GM21381 (cell line): ENCODE results near the gene SLC9A9.

Experiments
- ATAC-seq: cut with Tn5 transposase; IDR thresholded peaks from one replicate; pipeline ENCODE4 v1.9.1; 2021; ENCODE audit warnings: mild to moderate bottlenecking, moderate library complexity; ENCODE audit not compliant: unreplicated experiment

Gene SLC9A9

DNA sequence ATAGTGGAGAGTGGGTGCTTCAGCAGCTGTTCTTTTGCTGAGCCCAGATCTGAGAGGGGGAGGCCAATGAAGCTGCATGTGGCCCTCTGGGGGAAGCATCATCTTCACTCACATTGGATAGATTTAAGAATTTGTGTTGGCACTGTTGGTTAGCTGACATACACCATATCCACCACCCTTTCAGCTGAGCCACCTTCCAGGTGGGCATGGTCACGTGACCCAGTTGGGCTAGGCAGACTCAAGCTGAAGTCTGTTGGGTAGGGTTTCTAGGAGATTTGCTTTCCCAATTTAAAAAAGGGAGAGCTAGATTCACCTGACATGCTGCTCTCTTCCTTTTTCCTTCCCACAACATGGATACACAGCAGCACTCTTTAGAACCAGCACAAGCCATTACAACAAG, 417.7 kb downstream of the SLC9A9 start:
- ATAC-seq = no peak

DNA sequence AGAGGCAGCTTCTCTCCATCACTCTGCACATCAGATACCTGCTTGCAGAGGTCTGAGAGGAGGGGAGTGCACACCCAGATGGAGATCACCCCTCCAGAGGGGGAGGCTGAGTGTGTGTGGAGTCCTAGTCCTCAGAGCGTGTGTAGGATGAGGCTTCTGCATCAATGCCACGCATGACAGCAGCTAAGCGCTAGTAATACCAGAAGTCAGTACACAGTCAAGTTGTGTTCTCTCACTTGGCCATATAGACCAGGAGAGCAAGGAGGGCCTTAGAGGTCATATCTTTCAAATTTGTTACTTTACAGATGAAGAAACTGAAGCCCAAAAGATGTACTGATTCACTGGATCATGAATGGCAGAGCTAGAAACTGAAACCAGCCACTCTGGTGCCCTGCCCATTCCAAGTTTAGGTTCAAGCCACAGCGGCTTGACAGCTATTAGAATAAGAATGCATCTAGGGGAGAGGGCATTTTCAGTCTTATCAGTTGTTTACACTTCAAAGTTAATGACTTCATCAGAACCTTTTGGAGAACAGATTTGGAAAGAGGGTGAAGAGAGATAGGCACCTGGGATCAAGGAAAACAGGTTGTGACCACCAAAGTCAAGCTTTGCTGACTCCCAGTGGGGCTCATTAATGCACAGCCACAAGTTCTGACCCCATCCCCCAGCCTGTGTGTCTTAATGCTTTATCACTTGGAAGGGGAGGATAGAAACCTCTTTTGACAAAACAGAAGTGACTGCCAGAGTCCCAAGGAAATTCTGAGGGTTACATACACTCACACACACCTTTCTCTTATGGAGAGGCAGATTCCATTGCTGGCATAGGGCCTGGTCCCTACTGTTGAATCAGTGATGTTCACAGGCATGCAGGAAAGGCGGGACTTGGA, 418.4 kb downstream of the SLC9A9 start:
- ATAC-seq = no peak

DNA sequence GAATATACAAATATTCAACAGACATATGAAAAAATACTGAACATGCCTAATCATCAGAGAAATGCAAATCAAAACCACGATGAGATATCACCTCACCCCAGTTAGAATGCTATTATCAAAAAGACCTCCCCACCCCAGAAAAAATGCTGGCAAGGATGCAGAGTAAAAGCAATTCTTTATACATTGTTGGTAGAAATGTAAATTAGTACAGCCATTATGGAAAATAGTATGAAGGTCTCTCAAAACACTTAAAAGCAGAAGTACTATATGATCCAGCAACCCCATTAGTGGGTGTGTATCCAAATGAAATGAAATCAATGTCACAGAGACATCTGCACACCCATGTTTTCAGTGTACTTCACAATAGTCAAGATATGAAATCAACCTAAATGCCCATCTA, 420.0 kb downstream of the SLC9A9 start:
- no peak for ATAC-seq

DNA sequence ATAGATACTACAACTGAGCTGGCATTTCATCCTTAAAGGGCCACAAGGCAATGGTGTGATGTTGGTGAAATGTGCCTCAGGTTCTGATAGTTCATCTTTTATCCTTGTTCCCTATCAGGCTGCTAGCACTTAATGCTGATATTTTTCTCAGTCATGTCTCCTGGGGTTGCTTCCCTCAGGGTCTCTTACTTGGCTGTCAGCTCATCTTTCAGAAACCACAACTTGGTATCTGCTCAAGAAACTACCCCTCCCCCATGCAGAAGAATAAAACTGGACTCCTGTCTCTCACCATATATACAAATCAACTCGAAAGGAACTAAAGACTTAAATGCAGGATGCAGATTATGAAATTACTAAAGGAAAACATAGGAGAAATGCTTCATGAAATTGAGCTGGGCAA, 420.6 kb downstream of the SLC9A9 start:
- ATAC-seq = no peak

DNA sequence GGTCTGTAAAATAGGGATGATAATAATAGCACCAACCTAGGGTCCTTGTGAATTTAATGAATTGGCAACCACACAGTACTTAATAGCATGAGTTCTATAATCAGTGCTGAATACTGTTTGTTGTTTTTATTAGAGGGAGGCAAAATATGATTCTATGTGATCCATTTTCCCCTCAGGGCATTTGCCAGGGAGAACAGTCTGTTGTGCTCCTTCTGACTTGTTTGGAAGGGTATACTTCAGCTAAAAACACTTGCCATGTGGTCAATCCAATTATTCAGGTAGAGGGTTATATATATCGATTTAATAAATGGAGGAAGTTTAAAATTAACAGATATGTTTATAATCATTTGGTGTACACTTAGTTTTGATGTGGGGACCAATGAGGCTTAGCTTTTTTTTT, 423.4 kb downstream of the SLC9A9 start:
- ATAC-seq = no peak

DNA sequence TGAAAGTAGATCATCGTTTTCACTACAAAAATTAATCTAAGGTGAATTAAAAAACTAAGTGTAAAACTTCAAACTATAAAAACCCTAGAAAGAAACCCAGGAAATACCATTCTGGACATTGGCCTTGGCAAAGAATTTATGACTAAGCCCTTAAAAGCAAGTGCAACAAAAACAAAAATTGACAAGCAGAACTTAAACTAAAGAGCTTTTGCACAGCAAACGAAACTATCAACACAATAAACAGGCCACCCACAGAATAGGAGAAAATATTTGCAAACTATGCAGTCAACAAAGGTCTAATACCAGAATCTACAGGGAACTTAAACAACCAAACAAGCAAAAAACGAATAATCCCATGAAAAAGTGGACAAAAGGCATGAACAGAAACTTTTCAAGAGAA, 426.7 kb downstream of the SLC9A9 start:
- no peak for ATAC-seq

DNA sequence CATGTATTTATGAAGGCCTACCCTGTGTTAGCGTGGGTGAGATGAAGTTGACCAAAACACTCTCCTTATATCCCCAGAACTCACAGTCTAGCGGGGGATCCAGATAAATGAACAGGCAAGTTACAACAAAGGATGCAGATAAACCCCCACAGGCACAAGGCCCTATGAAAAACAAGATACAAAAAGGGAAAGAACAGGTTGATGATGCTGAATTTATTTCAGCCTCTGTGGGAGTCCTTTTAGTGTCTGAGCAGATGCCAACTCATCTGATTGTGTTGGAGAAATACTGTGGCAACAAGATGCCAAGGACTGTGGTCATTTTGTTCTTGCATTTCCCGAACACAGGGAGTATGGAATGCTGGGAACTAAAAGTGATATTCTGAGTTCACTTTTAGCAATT, 428.7 kb downstream of the SLC9A9 start:
- ATAC-seq = no peak

DNA sequence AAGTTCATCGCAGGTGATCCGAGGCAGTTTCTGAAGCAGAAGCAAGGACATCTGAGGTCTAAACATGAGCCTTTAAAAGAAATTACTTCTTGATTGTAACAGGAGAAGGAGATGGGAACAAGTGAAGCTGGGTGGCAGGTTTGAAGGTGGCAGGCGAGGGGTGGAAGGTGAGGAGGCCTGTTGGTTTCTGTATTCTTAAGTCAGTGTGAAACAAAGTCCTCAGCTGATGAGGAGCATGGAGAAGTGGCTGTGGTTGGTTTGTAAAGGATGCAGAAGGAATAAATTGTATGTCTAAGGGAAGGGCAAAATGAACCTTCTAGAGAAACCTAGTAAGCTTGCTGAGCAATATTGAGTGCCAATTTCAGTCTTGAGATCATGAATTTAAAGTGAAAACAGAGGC, 429.9 kb downstream of the SLC9A9 start:
- ATAC-seq = no peak

DNA sequence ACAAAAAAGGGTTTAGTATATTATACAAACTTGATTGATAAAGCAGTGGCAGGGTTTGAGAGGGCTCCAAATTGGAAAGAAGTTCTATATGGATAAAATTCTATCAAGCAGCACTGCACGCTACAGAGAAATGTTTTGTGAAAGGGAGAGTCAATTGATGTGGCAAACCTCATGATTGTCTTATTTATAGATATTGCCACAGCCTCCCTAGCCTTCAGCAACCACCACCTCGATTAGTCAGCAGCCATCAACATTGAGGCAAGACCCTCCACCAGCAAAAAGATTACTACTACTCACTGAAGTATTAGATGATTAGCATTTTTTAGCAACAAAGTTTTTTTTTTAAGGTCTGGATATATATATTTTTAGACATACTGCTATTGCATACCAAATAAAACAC, 432.0 kb downstream of the SLC9A9 start:
- ATAC-seq = no peak

DNA sequence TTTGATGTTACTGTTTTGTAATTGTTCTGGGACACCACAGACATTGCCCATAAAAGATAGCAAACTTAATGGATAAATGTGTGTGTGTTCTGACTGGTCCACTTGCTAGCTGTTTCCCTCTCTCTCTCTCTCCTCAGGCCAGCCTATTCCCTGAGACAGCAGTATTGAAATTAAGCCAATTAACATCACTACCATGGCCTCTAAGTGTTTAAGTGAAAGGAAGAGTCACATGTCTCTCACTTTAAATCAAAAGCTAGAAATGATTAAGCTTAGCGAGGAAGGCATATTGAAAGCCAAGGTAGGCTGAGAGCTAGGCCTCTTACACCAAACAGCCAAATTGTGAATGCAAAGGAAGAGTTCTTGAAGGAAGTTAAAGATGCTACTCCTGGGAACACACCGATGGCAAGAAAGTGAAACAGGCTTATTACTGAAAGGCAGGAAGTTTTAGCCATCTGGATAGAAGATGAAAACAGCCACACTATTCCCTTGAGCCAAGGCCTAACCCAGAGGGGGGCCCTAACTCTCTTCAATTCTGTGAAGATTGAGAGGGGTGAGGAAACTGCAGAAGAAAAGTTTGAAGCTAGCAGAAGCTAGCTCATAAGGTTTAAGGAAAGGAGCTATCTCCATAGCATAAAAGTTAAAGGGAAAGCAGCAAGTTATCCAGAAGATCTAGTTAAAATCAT, 433.6 kb downstream of the SLC9A9 start:
- ATAC-seq = no peak

DNA sequence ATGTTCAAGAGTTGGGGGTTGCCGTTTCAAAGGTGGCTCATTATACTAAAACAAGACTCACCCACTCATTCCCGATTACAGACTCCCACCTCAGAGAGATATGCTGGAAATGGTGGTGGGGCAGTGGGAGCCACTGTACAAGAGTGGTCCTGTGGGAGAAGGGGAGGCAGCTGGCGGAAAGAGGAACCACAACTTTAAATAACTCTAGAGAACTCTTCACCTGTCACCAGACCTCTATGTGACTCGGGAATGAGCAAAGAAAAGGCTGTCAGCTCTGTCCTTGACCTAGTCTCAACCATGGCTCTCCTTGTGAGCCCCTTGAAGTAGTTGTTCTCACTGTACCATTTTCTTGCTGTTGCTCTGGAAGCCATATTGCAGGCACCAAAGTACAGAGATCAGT, 434.9 kb downstream of the SLC9A9 start:
- no peak for ATAC-seq

DNA sequence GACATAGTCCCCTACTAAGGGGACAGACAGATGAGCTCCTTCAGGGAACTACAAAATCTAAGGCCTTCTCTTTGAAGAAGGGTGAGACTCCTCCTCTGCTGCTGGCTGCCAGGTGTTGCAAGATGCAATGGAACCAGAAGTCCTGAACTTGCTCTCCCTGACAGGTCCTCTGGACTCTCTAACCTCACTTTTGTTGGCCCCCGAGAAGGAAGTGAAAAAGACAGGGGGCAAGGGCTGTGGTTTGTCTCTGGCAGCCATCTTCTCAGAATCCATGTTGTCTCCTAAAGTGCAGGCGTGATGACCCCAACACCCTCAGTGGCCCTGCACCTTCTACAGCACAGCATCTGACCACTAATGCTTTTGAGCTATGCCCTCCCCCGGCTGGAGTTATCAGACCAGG, 436.2 kb downstream of the SLC9A9 start:
- ATAC-seq = no peak

DNA sequence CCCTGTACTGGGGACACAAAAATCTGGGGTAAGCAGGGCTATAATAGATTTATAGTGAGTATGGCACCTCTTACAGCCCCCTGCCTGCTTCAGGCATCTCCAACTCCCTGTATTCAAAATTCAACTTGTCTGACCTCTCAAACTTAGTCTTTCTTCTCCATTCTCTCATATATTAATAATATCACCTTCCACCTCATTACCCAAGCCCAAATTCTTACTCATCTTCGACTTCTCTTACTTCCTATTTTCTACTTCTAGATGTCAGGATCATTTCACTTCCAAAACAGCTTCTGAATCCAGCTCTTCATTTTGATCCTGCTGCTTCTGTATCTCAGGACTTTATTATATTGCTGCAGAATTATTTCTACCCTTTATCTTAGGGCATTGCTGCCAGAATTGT, 438.0 kb downstream of the SLC9A9 start:
- ATAC-seq = no peak

DNA sequence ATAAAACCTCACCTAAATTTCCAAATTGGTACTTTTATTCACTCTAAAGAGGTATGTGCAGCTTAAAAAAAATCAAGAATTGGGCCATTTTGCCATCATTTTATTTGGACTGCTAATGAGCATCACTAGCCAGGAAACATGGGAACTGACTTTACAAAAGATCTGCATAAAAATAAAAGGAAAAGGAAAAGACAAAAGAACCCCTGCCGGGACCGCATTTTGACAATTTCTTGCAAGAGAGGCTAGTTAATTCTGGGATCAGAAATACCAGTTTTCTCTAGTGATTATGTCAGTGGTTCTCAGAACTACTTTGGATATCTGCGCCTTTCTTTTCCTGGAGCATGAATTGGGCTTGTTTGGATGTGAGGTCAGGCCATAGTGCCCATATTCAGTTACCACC, 439.5 kb downstream of the SLC9A9 start:
- no peak for ATAC-seq

DNA sequence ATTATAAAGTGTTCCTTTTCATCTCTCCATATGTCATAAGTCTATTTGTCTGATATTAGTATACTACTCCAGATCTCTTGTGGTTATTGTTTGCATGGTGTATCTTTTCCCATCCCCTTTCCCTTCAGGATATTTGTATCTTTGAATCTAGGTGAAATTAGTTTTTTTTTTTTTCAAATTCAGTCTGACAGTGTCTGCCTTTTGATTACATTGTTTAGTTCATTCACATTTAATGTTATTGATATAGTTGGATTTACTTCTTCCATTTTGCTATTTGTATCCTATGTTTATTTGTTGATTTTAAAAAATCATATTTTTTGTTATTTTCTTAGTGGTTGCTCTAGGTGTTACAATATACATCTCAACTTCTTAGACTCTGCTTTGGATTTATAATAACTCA, 445.7 kb downstream of the SLC9A9 start:
- ATAC-seq = no peak

DNA sequence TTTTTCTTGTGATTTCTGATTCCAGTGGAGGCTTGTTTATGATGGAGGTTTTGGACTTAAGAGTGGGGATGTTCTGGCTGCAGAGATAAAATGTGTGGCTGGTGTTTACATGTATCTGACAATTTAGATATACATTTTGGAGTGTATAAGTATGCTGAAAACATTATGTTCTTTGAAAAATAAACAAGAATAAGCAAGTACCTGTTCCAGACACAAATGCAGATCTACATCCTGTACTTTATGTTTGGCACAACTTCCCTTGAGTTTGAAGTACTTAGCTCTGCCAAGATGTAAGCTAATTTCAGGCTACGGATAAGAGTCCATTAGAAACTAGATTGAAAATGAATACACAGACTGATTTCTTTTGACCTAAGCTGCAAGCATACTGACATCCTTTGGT, 451.5 kb downstream of the SLC9A9 start:
- ATAC-seq = no peak

DNA sequence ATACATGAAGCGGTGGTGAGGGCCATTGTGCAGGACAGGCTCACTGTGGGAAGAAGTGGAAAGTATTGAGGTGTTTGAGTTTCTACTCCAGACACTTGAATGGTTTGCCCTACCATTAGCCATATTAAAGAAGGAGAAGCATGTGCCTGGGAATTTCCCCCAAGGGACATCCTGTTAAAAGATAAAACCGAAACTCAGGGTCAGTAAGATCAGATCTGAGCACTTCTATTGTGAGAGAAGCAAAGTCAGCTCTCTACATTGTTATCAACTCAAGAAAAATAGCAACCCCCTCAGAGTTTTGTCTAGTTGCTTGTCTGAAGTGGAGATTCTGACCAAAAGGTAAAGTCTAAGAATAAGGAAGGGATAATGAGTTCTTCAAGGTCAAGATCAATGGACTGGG, 458.9 kb downstream of the SLC9A9 start:
- no peak for ATAC-seq

DNA sequence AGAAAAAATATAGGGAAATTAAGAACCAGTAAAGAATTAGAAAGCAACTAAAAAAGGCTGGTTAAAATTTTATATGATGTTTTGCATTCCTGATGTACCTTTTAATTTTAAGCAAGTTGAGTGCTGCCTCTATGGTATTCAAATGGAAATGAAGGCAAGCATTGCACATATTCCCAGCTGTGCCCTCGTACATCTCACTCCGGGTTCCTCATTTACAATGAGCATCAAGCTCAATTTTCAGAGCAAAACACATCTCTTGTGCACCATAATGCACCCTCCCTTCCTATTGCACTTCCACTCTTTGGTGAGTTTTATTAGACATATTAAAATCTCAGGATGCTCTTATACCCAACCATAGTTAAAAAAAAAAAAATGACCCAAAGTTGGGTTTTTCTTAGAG, 460.8 kb downstream of the SLC9A9 start:
- no peak for ATAC-seq

DNA sequence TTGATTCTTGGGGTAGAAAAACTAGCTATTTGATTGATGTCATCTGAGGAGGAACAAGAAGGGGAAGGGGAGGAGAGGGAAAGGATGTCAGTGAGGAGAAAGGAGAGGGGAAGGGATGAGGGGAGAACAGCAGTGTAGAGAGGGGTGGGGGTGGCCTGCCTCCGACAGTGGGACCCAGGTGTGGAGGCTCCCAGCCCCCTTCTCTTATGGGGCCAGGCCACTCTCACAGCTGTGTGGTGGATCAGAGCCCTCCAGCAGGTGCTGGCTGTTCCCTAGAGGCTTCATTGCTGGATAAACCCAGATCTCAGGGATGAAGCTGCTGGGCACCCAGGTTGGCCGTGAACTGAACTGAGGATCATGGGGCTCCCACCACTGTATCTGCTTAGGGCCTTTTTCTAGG, 464.2 kb downstream of the SLC9A9 start:
- no peak for ATAC-seq

DNA sequence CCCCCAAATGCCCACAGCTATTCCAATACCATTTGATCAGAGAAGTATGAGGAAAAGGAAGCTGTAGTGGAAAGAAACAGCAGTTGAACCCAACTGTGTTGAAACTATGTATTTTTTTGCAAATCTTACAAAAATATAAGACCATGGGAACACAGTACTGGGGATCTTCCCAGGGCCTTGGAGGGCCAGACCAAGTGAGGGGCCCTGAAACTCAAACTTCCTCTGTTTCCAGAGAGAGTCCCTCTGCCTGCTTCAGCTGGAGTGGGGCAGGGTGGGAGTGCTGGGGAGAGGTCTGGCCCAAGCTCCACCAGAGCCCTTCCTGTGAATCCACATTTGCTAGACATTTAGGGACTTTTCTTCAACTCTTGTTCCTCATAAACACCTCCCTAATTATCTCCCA, 464.8 kb downstream of the SLC9A9 start:
- ATAC-seq = no peak

DNA sequence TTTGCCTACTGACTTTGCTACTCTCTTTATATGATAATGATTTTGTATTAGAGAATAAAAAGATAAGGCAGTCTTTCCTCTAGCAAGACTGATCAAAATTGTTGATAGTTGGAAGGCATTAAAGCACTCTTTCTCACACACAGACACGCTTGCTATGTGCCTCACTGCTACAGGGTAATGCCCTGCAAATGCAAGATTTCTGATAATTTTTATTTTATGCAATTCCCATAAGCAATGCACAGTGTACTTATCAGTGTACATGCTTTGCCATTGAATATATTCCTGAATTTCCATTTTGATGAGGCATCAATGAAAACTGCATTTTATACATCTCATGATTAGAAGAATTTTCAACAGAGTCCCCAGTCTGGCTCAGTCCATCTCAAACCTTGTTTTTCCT, 465.5 kb downstream of the SLC9A9 start:
- no peak for ATAC-seq

DNA sequence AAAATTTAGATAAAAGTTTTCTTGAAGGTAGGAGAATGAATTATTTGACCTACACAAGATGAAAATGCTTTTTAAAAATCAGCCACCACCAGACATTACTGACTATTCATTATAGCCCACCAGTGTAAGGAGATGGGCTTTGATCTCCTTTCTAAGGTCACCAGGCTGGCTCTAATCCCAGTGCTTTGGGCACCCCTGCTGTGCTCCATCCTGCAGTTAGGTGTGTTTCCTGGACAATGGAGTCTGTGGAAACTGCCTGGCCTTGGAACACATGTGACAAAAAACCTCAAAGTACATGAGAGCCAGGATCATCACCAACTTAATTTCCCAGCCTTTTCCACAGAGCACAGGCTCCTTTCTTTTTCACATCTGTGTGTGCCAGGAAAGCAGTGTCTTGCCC, 467.8 kb downstream of the SLC9A9 start:
- ATAC-seq = no peak

DNA sequence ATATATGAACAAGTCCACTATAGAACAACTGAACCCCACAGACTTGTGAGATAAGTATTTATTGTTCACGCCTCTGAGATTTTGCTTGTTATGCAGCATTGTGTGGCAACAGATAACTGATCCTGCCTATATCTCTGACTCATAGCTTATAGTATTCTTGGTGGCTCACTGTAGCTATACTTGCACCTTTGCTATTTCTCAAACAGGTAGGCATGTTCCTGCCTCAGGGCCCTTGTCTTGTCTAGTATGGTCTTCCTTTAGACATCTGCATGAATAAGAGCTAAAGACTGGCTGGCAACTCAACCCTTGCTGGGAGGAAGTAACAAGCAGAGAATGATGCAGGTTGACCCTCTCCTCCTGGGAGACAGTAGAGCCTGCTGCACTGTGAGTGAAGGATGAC, 472.6 kb downstream of the SLC9A9 start:
- no peak for ATAC-seq
